ENCODE data around the gene ZBTB12.

ZBTB12 gene

DNA sequence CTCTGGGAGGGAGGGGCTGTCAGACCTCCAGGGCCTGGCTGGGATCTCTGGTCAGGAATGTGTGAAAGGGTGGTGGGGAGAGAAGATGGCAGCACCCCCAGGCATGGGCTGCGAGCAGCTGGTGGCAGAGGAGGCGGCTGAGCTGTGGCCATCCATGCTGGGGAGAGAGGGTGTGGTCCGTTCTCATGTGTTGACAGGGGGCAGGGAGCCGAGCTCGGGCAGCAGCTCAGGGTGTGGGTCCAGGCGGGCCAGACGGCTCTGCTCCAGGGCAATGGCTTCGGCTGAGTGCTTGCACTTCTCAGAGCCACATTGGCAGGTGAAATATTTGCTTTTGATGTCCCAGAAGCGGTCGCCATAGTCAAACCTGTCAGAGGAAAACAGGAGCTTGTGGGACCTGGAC lies 22.0 kb downstream of the ZBTB12 start:
- H3K79me2 ChIP-seq (ENCODE audit: insufficient read depth, low read depth): no peaks in the 10 kb centered on the region
- TF ChIP-seq, protein P1, sequence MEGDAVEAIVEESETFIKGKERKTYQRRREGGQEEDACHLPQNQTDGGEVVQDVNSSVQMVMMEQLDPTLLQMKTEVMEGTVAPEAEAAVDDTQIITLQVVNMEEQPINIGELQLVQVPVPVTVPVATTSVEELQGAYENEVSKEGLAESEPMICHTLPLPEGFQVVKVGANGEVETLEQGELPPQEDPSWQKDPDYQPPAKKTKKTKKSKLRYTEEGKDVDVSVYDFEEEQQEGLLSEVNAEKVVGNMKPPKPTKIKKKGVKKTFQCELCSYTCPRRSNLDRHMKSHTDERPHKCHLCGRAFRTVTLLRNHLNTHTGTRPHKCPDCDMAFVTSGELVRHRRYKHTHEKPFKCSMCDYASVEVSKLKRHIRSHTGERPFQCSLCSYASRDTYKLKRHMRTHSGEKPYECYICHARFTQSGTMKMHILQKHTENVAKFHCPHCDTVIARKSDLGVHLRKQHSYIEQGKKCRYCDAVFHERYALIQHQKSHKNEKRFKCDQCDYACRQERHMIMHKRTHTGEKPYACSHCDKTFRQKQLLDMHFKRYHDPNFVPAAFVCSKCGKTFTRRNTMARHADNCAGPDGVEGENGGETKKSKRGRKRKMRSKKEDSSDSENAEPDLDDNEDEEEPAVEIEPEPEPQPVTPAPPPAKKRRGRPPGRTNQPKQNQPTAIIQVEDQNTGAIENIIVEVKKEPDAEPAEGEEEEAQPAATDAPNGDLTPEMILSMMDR (conservative IDR thresholded peaks at IDR 0.05; ENCODE audit: low read depth, low read length): no peak
- H3K4me1 ChIP-seq (ENCODE audit: low read depth, poor library complexity, severe bottlenecking): peaks cover 18% of the 10 kb centered on the region
- no peaks in the 10 kb centered on the region for H3K27me3 ChIP-seq (ENCODE audit: insufficient read depth, low read depth)
- H3K4me2 ChIP-seq: no peak overlapping the region
- no peak overlapping the region for H2AFZ ChIP-seq (ENCODE audit: low read depth)
- no peaks in the 10 kb centered on the region for H4K20me1 ChIP-seq (ENCODE audit: insufficient read depth)
- H3K36me3 ChIP-seq (ENCODE audit: insufficient read depth): no peaks in the 10 kb centered on the region
- H3K9ac ChIP-seq: no peak overlapping the region
- H3K27ac ChIP-seq: no peak overlapping the region
- H3K4me3 ChIP-seq (IDR thresholded peaks at IDR 0.05; ENCODE audit: insufficient read depth, low read depth, low read length): no peak overlapping the region

DNA sequence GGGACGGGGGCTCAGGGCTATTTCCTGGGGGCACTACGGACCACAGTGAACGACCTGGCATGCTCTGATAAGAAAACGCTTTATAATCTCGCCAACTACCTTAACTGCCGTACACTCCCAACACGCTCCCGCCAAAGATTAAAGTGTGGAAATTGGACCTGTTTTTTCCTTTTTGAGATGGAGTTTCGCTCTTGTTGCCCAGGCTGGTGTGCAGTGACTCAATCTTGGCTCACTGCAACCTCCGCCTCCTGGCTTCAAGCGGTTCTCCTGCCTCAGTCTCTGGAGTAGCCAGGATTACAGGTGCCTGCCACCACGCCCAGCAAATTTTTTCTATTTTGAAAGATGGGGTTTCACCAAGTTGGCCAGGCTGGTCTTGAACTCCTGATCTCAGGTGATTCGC lies 22.7 kb downstream of the ZBTB12 start:
- TF ChIP-seq, protein P1 (conservative IDR thresholded peaks at IDR 0.05; ENCODE audit: low read depth, low read length): no peak
- H3K36me3 ChIP-seq (ENCODE audit: insufficient read depth): no peaks in the 10 kb centered on the region
- no peak overlapping the region for H3K9ac ChIP-seq
- peaks cover 18% of the 10 kb centered on the region for H3K4me1 ChIP-seq (ENCODE audit: low read depth, poor library complexity, severe bottlenecking)
- no peak overlapping the region for H3K27ac ChIP-seq
- H4K20me1 ChIP-seq (ENCODE audit: insufficient read depth): no peaks in the 10 kb centered on the region
- no peak overlapping the region for H3K4me2 ChIP-seq
- H3K27me3 ChIP-seq (ENCODE audit: insufficient read depth, low read depth): no peaks in the 10 kb centered on the region
- no peak overlapping the region for H2AFZ ChIP-seq (ENCODE audit: low read depth)
- H3K79me2 ChIP-seq (ENCODE audit: insufficient read depth, low read depth): no peaks in the 10 kb centered on the region
- H3K4me3 ChIP-seq (IDR thresholded peaks at IDR 0.05; ENCODE audit: insufficient read depth, low read depth, low read length): no peak overlapping the region

DNA sequence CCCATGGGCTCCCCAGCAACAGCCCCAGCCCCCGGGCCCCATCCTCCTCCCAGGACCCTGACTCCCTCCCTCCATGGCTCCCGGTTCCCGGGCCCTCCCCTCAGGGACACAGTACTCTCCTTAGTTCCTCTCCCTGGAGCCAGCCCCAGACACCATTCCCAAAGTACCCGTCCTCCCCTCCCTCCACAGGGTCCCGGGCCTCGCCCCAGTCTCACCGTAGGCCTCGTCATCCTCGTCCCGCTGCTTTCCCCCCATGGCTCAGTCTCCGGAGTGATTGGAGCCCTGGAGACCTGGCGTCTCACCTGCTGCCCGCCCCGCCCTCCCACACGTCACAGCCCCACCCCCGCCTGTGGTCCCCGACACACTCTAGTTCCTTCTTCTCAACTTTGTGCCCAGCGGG lies 23.2 kb downstream of the ZBTB12 start, which contains the start of gene SLC44A4:
SLC44A4 (minus strand) TSS at position 272 of the 400 bp plus-strand sequence; CDS start at position 255, 17 bp downstream.
- H3K79me2 ChIP-seq (ENCODE audit: insufficient read depth, low read depth): no peaks in the 10 kb centered on the region
- no peak within 1 kb of the TSS for H3K4me3 ChIP-seq (IDR thresholded peaks at IDR 0.05; ENCODE audit: insufficient read depth, low read depth, low read length)
- no peak within 1 kb of the TSS for H3K27ac ChIP-seq
- no peak within 1 kb of the TSS for H2AFZ ChIP-seq (ENCODE audit: low read depth)
- TF ChIP-seq, protein P1 (conservative IDR thresholded peaks at IDR 0.05; ENCODE audit: low read depth, low read length): no peak
- H3K36me3 ChIP-seq (ENCODE audit: insufficient read depth): no peaks in the 10 kb centered on the region
- H3K4me1 ChIP-seq (ENCODE audit: low read depth, poor library complexity, severe bottlenecking): peaks cover 18% of the 10 kb centered on the region
- no peaks in the 10 kb centered on the region for H3K27me3 ChIP-seq (ENCODE audit: insufficient read depth, low read depth)
- no peak within 1 kb of the TSS for H3K9ac ChIP-seq
- H3K4me2 ChIP-seq: no peak within 1 kb of the TSS
- H4K20me1 ChIP-seq (ENCODE audit: insufficient read depth): no peaks in the 10 kb centered on the region

DNA sequence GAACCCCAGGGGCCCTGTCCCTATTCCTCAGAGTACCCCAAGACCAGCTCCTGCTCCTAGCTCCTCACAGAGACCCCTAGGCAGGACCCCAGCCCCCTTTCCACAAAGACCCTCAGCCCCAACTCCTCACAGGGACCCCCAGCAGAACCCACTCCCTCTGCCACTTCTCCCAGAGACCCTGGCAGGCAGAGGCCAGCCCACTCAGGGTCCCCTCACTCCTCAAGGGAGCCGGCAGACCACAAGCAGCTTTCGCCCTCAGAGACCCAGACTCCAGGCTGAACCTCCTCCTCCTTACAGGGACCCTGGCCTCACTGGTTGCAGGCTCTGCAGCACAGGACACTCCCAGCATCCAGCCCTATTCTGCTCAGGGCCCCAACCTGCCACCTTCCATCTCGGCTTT lies 23.7 kb downstream of the ZBTB12 start:
- Histone ChIP-seq H3K27ac (no peak overlapping the region), H4K20me1 (ENCODE audit: insufficient read depth) (no peaks in the 10 kb centered on the region), H3K27me3 (ENCODE audit: insufficient read depth, low read depth) (no peaks in the 10 kb centered on the region), H3K9ac (no peak overlapping the region), H2AFZ (ENCODE audit: low read depth) (no peak overlapping the region), H3K36me3 (ENCODE audit: insufficient read depth) (no peaks in the 10 kb centered on the region), H3K4me3 (IDR thresholded peaks at IDR 0.05; ENCODE audit: insufficient read depth, low read depth, low read length) (no peak overlapping the region), H3K79me2 (ENCODE audit: insufficient read depth, low read depth) (no peaks in the 10 kb centered on the region), H3K4me1 (ENCODE audit: low read depth, poor library complexity, severe bottlenecking) (peaks cover 18% of the 10 kb centered on the region), H3K4me2 (no peak overlapping the region)
- TF ChIP-seq, protein P1 (conservative IDR thresholded peaks at IDR 0.05; ENCODE audit: low read depth, low read length): no peak

All from KMS-11 (cell line).